Panc1 (cell line): Measurements from ENCODE around the gene C3orf70. TPM values are rescaled to one million over a fixed set of nuclear protein-coding genes. Genes with fewer than 3 reads are reported as not detected.

Source experiments
- ATAC-seq: fragments of 200-7000 bp; cut with Tn5 transposase; 2 replicates; pipeline ENCODE4 v1.9.1; 2020; ENCODE audit warnings: mild to moderate bottlenecking, moderate library complexity
- BruUV-seq: library from RNA; stranded (reverse); fragments of 400-500 nt; replicated peaks from 2 replicates; lab custom pipeline; 2021; lab: Mats Ljungman, UMichigan
- CTCF ChIA-PET: fragments of 300-600 bp; sonication (Branson Sonifier 250); formaldehyde crosslinking; loops from one replicate; lab custom pipeline; 2022; ENCODE audit warnings: antibody characterized with exemption; lab: Charles Lee
- POLR2A ChIA-PET: fragments of 300-600 bp; sonication (Branson Sonifier 250); formaldehyde crosslinking; loops from one replicate; lab custom pipeline; 2022; ENCODE audit warnings: antibody characterized with exemption; lab: Charles Lee
- DNase-seq: peaks from one replicate; pipeline ENCODE4 v3.0.0-alpha.2; 2010; ENCODE audit warnings: low read depth, low spot score
- H3K27ac ChIP-seq: 2 replicates; pipeline ENCODE4 v1.5.1; 2011; ENCODE audit warnings: mild to moderate bottlenecking, low read length, inconsistent platforms
- H3K27me3 ChIP-seq: fragments of 200-500 bp; sonication (Bioruptor generic); 2 replicates; pipeline ENCODE4 v1.6.0; 2014; ENCODE audit warnings: low read length, inconsistent platforms; ENCODE audit not compliant: control insufficient read depth, insufficient read depth
- H3K36me3 ChIP-seq: fragments of 200-500 bp; sonication (Bioruptor generic); 2 replicates; pipeline ENCODE4 v1.5.1; 2014; ENCODE audit warnings: inconsistent platforms, mild to moderate bottlenecking, low read length, moderate library complexity; ENCODE audit not compliant: control insufficient read depth, insufficient read depth
- H3K4me1 ChIP-seq: 2 replicates; pipeline ENCODE4 v1.5.1; 2011; ENCODE audit warnings: inconsistent platforms, mild to moderate bottlenecking, low read length, moderate library complexity; ENCODE audit not compliant: control insufficient read depth, insufficient read depth
- H3K4me3 ChIP-seq, 2 experiments: 2 replicates each; pipeline ENCODE4 v1.5.1; 2011 to 2012; ENCODE audit warnings: low read depth in 2 of 2, low read length in 2 of 2, mild to moderate bottlenecking in 2 of 2, inconsistent platforms in 1 of 2, moderate library complexity in 1 of 2
- H3K9me3 ChIP-seq: fragments of 200-500 bp; sonication (Bioruptor generic); 2 replicates; pipeline ENCODE4 v1.5.1; 2014; ENCODE audit warnings: low read depth, mild to moderate bottlenecking, inconsistent platforms, low read length, moderate library complexity; ENCODE audit not compliant: control insufficient read depth, insufficient read depth
- CTCF ChIP-seq: fragments of 450-650 bp; IDR thresholded peaks from 2 replicates; pipeline ENCODE4 v1.5.1; 2017; ENCODE audit warnings: mild to moderate bottlenecking
- POLR2AphosphoS5 ChIP-seq: IDR thresholded peaks from 2 replicates; pipeline ENCODE4 v1.6.1; 2012; ENCODE audit warnings: mild to moderate bottlenecking, low read depth, low read length, moderate library complexity
- REST ChIP-seq, 2 experiments: IDR thresholded peaks; 2 replicates each; pipeline ENCODE4 v1.6.1; 2011 to 2012; ENCODE audit warnings: low read depth in 2 of 2, control low read depth in 1 of 2, low read length in 1 of 2, mild to moderate bottlenecking in 1 of 2, moderate library complexity in 1 of 2; ENCODE audit not compliant: insufficient read depth in 1 of 2
- SIN3A ChIP-seq: IDR thresholded peaks from 2 replicates; pipeline ENCODE4 v1.6.1; 2012; ENCODE audit warnings: low read depth, mild to moderate bottlenecking, low read length, moderate library complexity, borderline replicate concordance; ENCODE audit not compliant: insufficient read depth
- TCF7L2 ChIP-seq: IDR thresholded peaks from 2 replicates; pipeline ENCODE4 v1.6.1; 2011; ENCODE audit warnings: mild to moderate bottlenecking, low read depth, low read length, inconsistent platforms
- in situ Hi-C: cut with HindIII; loops from 2 replicates; pipeline ENCODE4 v1.10.0; 2016; ENCODE audit warnings: low sequenced_read_pairs, low pct_unique_long_range_greater_than_20kb
- intact Hi-C: fragments of 100-400 bp; cut with micrococcal nuclease; formaldehyde crosslinking; loops from one replicate; pipeline ENCODE4 v1.10.0; 2022; ENCODE audit not compliant: unreplicated experiment
- total RNA-seq: library from RNA; stranded (reverse); gene quantifications from one replicate; pipeline ENCODE4 v1.2.1, GENCODE V29; 2021; ENCODE audit not compliant: unreplicated experiment

The C3orf70 gene
- total RNA-seq, 1 experiment from 2014 or later: 0.10 TPM

GRCh38 chr3:185049710-185050109 is 103.2 kb downstream of the C3orf70 start:
- Histone ChIP-seq H3K4me3 (no peak overlapping the region), H3K27ac (no peak overlapping the region), H3K4me1 (no peaks in the 10 kb centered on the region), H3K36me3 (no peaks in the 10 kb centered on the region), H3K27me3 (no peaks in the 10 kb centered on the region), H3K9me3 (no peaks in the 10 kb centered on the region)
- ChIA-PET POLR2A (interaction anchor here (0.6 kb wide), 1 partner anchor 479 kb away, joined by 6 read pairs; no protein-coding TSS in a partner anchor), CTCF (no interaction called here)
- no peak for DNase-seq
- in situ Hi-C loops (no loop called here), intact Hi-C loops (no loop called here)
- BruUV-seq: no TSS peak
- TF ChIP-seq REST (IDR thresholded peaks at IDR 0.05; ENCODE audit: insufficient read depth in 1 of 2, low read depth in 2 of 2, low read length in 1 of 2): no peak
- TF ChIP-seq POLR2AphosphoS5: no peak
- TF ChIP-seq CTCF: no peak
- ATAC-seq: no peak

DNA sequence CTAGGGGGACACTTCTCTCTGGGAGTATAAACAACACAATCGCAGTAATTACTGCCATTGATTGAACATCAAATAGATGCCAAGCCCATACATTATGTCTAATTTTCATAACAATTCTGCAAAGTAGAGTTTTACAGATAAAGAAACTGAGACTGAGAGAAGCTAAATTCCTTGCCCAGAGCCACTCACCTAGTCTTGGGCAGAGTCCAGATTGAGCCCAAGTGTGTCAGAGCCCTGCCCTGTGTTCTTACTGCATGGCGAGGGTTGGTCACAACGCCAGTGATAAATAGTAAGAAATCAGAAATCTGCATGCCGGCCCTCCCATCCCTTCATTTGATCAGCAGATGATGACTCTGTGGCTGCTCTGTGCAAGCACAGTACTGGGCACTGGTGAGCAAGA is 106.3 kb downstream of the C3orf70 start:
- Histone ChIP-seq H3K9me3 (no peaks in the 10 kb centered on the region), H3K27me3 (no peaks in the 10 kb centered on the region), H3K27ac (no peak overlapping the region), H3K36me3 (no peaks in the 10 kb centered on the region), H3K4me3 (no peak overlapping the region), H3K4me1 (no peaks in the 10 kb centered on the region)
- no TSS peak for BruUV-seq
- DNase-seq (no peak), ATAC-seq (no peak)
- intact Hi-C loops (no loop called here), in situ Hi-C loops (no loop called here)
- CTCF ChIA-PET: no interaction called here
- TF ChIP-seq REST (IDR thresholded peaks at IDR 0.05; ENCODE audit: insufficient read depth in 1 of 2, low read depth in 2 of 2, low read length in 1 of 2) (no peak), CTCF (no peak), POLR2AphosphoS5 (no peak), SIN3A (no peak), TCF7L2 (no peak)
- POLR2A ChIA-PET: no interaction called here
